HG02852 (cell line): ENCODE measurements around the gene TTC8.

Experiments
- ATAC-seq: cut with Tn5 transposase; IDR thresholded peaks from one replicate; pipeline ENCODE4 v1.9.1; 2021; ENCODE audit warnings: mild to moderate bottlenecking, moderate library complexity; ENCODE audit not compliant: unreplicated experiment

The TTC8 gene

GRCh38 chr14:88864198-88864597 lies 39.7 kb downstream of the TTC8 start:
- no peak for ATAC-seq

- no peak for ATAC-seq
Measured at GRCh38 chr14:88866305-88866704, 41.9 kb downstream of the TTC8 start.

- peak; percentile 65 for ATAC-seq
Measured at GRCh38 chr14:88868558-88869159, 44.2 kb downstream of the TTC8 start.

- no peak for ATAC-seq
Measured at GRCh38 chr14:88870777-88871176, 46.3 kb downstream of the TTC8 start.

GRCh38 chr14:88871429-88871828 lies 47.0 kb downstream of the TTC8 start:
- ATAC-seq, result no peak

GRCh38 chr14:88872976-88873375 lies 48.5 kb downstream of the TTC8 start:
- no peak for ATAC-seq

- ATAC-seq, result no peak
Measured at GRCh38 chr14:88877192-88877591, 52.7 kb downstream of the TTC8 start.

GRCh38 chr14:88879022-88879421 lies 54.6 kb downstream of the TTC8 start:
- ATAC-seq, result no peak

- no peak for ATAC-seq
Measured at GRCh38 chr14:88882236-88882635, 57.8 kb downstream of the TTC8 start.

- no peak for ATAC-seq
Measured at GRCh38 chr14:88895116-88895515, 70.7 kb downstream of the TTC8 start.

- ATAC-seq, result no peak
Measured at GRCh38 chr14:88901189-88901588, 76.7 kb downstream of the TTC8 start.

GRCh38 chr14:88901991-88902390 lies 77.5 kb downstream of the TTC8 start:
- ATAC-seq, result no peak

- ATAC-seq, result no peak
Measured at GRCh38 chr14:88902850-88903249, 78.4 kb downstream of the TTC8 start.

- ATAC-seq, result no peak
Measured at GRCh38 chr14:88904206-88904647, 79.8 kb downstream of the TTC8 start.

- no peak for ATAC-seq
Measured at GRCh38 chr14:88904864-88905263, 80.4 kb downstream of the TTC8 start.

GRCh38 chr14:88908216-88908615 lies 83.8 kb downstream of the TTC8 start:
- ATAC-seq, result no peak

GRCh38 chr14:88910386-88910785 lies 85.9 kb downstream of the TTC8 start:
- ATAC-seq, result no peak

- ATAC-seq, result no peak
Measured at GRCh38 chr14:88911809-88912208, 87.4 kb downstream of the TTC8 start.

GRCh38 chr14:88914956-88915355 lies 90.5 kb downstream of the TTC8 start:
- no peak for ATAC-seq

GRCh38 chr14:88919502-88919901 lies 95.1 kb downstream of the TTC8 start:
- ATAC-seq, result no peak
